Measurements from ENCODE around the gene ITPRIP.

DNA sequence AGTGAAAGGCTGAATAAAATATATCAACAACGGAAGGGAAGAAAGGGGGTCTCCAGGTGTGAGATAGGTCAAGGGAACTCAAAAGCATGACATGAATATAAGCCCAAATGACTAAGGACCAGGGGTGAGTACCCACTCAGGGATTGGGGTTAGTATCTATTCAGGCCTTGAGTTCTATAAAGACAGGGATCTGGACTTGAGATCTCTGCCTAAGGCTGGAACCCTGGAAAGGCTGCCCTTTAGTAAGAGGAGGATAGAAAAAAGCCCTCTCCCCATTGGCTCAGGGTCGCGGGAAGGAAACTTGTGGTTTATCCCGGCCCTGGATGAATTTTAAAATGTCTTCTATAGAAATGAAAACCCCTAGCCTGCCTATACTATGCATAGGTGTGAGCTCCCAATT lies 2.4 kb upstream of the ITPRIP start:
- TF ChIP-seq, protein P1, sequence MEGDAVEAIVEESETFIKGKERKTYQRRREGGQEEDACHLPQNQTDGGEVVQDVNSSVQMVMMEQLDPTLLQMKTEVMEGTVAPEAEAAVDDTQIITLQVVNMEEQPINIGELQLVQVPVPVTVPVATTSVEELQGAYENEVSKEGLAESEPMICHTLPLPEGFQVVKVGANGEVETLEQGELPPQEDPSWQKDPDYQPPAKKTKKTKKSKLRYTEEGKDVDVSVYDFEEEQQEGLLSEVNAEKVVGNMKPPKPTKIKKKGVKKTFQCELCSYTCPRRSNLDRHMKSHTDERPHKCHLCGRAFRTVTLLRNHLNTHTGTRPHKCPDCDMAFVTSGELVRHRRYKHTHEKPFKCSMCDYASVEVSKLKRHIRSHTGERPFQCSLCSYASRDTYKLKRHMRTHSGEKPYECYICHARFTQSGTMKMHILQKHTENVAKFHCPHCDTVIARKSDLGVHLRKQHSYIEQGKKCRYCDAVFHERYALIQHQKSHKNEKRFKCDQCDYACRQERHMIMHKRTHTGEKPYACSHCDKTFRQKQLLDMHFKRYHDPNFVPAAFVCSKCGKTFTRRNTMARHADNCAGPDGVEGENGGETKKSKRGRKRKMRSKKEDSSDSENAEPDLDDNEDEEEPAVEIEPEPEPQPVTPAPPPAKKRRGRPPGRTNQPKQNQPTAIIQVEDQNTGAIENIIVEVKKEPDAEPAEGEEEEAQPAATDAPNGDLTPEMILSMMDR (conservative IDR thresholded peaks at IDR 0.05 in 1 of 2, IDR thresholded peaks at IDR 0.05 in 1 of 2; ENCODE audit: extremely low read depth in 1 of 2, insufficient read depth in 1 of 2, low read depth in 1 of 2, low read length in 2 of 2): no peak
- TF ChIP-seq EZH2 (IDR thresholded peaks at IDR 0.05; ENCODE audit: borderline replicate concordance, low read length): no peak

All from mammary epithelial cell (primary cell).